ENCODE results near the gene AIDA. TPM values are rescaled to one million over a fixed set of nuclear protein-coding genes. Genes with fewer than 3 reads are reported as not detected.

AIDA gene
- total RNA-seq, 1 experiment from 2014 or later: 60.0 TPM

DNA sequence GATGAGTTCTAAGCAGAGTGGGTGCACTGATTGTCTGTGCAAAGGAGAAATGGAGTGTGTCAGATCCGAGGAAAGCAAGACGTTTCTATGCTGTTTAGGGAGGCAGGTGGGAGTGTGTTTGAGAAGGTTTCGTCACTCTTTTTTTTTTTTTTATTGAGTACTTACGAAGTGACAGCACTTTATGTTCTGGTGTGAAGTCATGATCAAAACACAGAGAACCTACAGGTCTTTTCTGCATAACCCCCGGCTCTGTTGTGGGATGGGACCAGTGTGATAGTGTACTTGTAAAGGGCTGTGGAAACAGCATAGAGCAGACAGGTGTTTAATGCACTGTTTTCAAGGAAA is 67.7 kb downstream of the AIDA start:
- H3K4me2 ChIP-seq: peak overlapping the region; percentile 93
- peak overlapping the region; percentile 93 for H2AFZ ChIP-seq
- peak overlapping the region; percentile 83 for H3K27ac ChIP-seq
- BruUV-seq (replicated peaks): TSS peak; percentile 87
- H3K4me1 ChIP-seq (replicated peaks; ENCODE audit: insufficient read depth): peaks cover 15% of the 10 kb centered on the region
- H3K9me2 ChIP-seq (ENCODE audit: insufficient read depth): no peaks in the 10 kb centered on the region
- H3K9me3 ChIP-seq (ENCODE audit: insufficient read depth, low read depth): no peaks in the 10 kb centered on the region
- peaks cover 19% of the 10 kb centered on the region for H3K79me2 ChIP-seq (ENCODE audit: low read depth)
- intact Hi-C loops (cut with micrococcal nuclease; ENCODE audit: unreplicated experiment): loop anchor here (1.0 to 10.0 kb wide), 3 partner anchors 69 to 470 kb away; no protein-coding TSS in a partner anchor
- peaks cover 13% of the 10 kb centered on the region; the same call in 1 of the 2 replicates for H3F3A ChIP-seq (ENCODE audit: insufficient read depth, low read depth)
- CTCF ChIA-PET: no interaction called here
- no peaks in the 10 kb centered on the region for H4K20me1 ChIP-seq (ENCODE audit: insufficient read depth)
- DNase-seq: peak in 1 of 2 experiments; percentile 41
- no peaks in the 10 kb centered on the region for H3K27me3 ChIP-seq (ENCODE audit: insufficient read depth, low read depth)
- peaks cover 8% of the 10 kb centered on the region; the same call in 1 of the 2 replicates for H3K36me3 ChIP-seq (ENCODE audit: low read depth)
- no peak for TF ChIP-seq EZH2 (IDR thresholded peaks at IDR 0.05; ENCODE audit: low read depth)
- TF ChIP-seq, protein P1, sequence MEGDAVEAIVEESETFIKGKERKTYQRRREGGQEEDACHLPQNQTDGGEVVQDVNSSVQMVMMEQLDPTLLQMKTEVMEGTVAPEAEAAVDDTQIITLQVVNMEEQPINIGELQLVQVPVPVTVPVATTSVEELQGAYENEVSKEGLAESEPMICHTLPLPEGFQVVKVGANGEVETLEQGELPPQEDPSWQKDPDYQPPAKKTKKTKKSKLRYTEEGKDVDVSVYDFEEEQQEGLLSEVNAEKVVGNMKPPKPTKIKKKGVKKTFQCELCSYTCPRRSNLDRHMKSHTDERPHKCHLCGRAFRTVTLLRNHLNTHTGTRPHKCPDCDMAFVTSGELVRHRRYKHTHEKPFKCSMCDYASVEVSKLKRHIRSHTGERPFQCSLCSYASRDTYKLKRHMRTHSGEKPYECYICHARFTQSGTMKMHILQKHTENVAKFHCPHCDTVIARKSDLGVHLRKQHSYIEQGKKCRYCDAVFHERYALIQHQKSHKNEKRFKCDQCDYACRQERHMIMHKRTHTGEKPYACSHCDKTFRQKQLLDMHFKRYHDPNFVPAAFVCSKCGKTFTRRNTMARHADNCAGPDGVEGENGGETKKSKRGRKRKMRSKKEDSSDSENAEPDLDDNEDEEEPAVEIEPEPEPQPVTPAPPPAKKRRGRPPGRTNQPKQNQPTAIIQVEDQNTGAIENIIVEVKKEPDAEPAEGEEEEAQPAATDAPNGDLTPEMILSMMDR (conservative IDR thresholded peaks at IDR 0.05): no peak
- peak overlapping the region; percentile 94 for H3K4me3 ChIP-seq
- POLR2A ChIA-PET (ENCODE audit: unreplicated experiment): interaction anchor here (0.7 to 0.8 kb wide), 4 partner anchors 37 to 97 kb away, joined by 3 to 5 read pairs (median 4); no protein-coding TSS in a partner anchor

DNA sequence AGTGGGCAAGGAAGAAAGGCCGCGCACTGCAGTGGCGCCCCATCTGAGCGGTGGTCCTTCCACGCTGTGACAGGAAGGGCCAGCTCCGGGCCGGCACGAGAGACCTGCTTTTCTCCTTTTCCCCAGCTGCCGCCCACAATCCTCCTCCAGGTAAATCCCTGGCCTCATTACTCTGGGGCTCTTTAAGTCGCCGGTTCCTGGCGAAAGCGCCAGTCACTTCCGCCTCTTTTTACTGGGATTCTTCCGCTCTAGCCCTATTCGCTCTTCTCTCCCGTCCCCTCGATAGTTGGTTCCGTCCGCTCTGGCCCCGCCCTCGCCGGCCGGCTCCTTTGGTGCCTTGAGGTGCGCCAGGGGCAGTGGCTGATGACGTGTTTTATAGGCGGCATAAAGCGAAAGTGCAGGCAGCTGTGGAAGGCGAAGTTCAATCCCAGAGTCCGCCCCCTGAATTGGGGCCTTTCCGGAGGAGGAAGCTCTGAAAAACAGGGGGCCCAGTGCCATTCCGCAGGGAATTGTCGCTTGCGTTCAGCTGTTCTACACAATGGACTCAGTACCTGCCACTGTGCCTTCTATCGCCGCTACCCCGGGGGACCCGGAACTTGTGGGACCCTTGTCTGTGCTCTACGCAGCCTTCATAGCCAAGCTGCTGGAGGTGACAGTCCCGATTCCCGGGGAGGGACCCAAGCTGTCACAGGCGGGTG is 68.2 kb downstream of the AIDA start:
- DNase-seq: peak; percentile 97 to 99
- Histone ChIP-seq H3K4me1 (replicated peaks; ENCODE audit: insufficient read depth) (peaks cover 15% of the 10 kb centered on the region), H3K27me3 (ENCODE audit: insufficient read depth, low read depth) (no peaks in the 10 kb centered on the region), H3K4me3 (peak overlapping the region; percentile 94), H3K27ac (peak overlapping the region; percentile 83), H3K4me2 (peak overlapping the region; percentile 93), H3F3A (ENCODE audit: insufficient read depth, low read depth) (peaks cover 13% of the 10 kb centered on the region; the same call in 1 of the 2 replicates), H3K9me2 (ENCODE audit: insufficient read depth) (no peaks in the 10 kb centered on the region), H2AFZ (peak overlapping the region; percentile 93), H3K9me3 (ENCODE audit: insufficient read depth, low read depth) (no peaks in the 10 kb centered on the region), H3K79me2 (ENCODE audit: low read depth) (peaks cover 19% of the 10 kb centered on the region), H4K20me1 (ENCODE audit: insufficient read depth) (no peaks in the 10 kb centered on the region), H3K36me3 (ENCODE audit: low read depth) (peaks cover 10% of the 10 kb centered on the region; the same call in 1 of the 2 replicates)
- no TSS peak for BruUV-seq (replicated peaks)
- intact Hi-C loops (cut with micrococcal nuclease; ENCODE audit: unreplicated experiment): loop anchor here (1.0 to 10.0 kb wide), 3 partner anchors 69 to 471 kb away; no protein-coding TSS in a partner anchor
- ChIA-PET POLR2A (ENCODE audit: unreplicated experiment) (interaction anchor here (0.5 to 0.8 kb wide), 5 partner anchors 19 to 97 kb away, joined by 3 to 5 read pairs (median 4); no protein-coding TSS in a partner anchor), CTCF (no interaction called here)
- TF ChIP-seq, protein P1 (conservative IDR thresholded peaks at IDR 0.05): no peak
- no peak for TF ChIP-seq EZH2 (IDR thresholded peaks at IDR 0.05; ENCODE audit: low read depth)

DNA sequence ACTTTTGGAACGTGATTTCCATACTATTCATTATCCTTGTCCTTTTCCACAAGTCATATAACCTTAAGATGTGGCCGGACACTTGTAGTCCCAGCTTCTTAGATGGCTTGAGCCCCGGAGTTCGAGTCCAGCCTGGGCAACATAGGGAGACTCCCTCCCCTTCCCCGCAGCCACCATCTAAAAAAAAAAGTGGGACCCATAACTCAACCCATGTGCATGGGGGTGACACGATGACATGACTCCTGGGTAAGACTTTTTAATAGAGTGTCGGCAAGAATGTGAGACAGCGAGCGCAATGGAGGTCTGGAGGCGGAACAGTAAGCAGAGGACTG is 68.7 kb downstream of the AIDA start:
- intact Hi-C loops (cut with micrococcal nuclease; ENCODE audit: unreplicated experiment): loop anchor here (10.0 kb wide), 1 partner anchor 471 kb away; no protein-coding TSS in a partner anchor
- DNase-seq: no peak
- Histone ChIP-seq H2AFZ (peak overlapping the region; percentile 82), H3K27ac (peak overlapping the region; percentile 83), H3K27me3 (ENCODE audit: insufficient read depth, low read depth) (no peaks in the 10 kb centered on the region), H4K20me1 (ENCODE audit: insufficient read depth) (no peaks in the 10 kb centered on the region), H3K9me3 (ENCODE audit: insufficient read depth, low read depth) (no peaks in the 10 kb centered on the region), H3K79me2 (ENCODE audit: low read depth) (peaks cover 19% of the 10 kb centered on the region), H3K4me1 (replicated peaks; ENCODE audit: insufficient read depth) (peaks cover 15% of the 10 kb centered on the region), H3K36me3 (ENCODE audit: low read depth) (peaks cover 12% of the 10 kb centered on the region; the same call in 1 of the 2 replicates), H3K4me3 (peak overlapping the region; percentile 94), H3K4me2 (peak overlapping the region; percentile 74), H3F3A (ENCODE audit: insufficient read depth, low read depth) (peaks cover 13% of the 10 kb centered on the region; the same call in 1 of the 2 replicates), H3K9me2 (ENCODE audit: insufficient read depth) (no peaks in the 10 kb centered on the region)
- ChIA-PET POLR2A (ENCODE audit: unreplicated experiment) (interaction anchor here (0.5 to 0.6 kb wide), 2 partner anchors 18 to 1420 kb away, joined by 3 to 4 read pairs; no protein-coding TSS in a partner anchor), CTCF (no interaction called here)
- BruUV-seq (replicated peaks): TSS peak; percentile 100
- TF ChIP-seq, protein P1 (conservative IDR thresholded peaks at IDR 0.05): no peak
- no peak for TF ChIP-seq EZH2 (IDR thresholded peaks at IDR 0.05; ENCODE audit: low read depth)
